Kidney (tissue), 14 donors: ENCODE results near the gene TCF7L2. TPM values are rescaled to one million over a fixed set of nuclear protein-coding genes. Genes with fewer than 3 reads are reported as not detected.

Experiments used
- DNase-seq, 5 donors: peaks; one replicate each; pipeline ENCODE4 v3.0.0-alpha.2; 2013 to 2020
- FAIRE-seq: peaks from 2 replicates; lab custom pipeline; 2012; peaks lifted over from hg19 to GRCh38; lab: Jason Lieb, UNC
- H3K27ac ChIP-seq, 2 donors: one replicate each; pipeline ENCODE4 v1.7.0; 2013; ENCODE audit warnings: low read depth in 2 of 2, low read length in 2 of 2, inconsistent platforms in 1 of 2
- H3K27me3 ChIP-seq: one replicate; pipeline ENCODE4 v1.7.1; 2013; ENCODE audit warnings: low read length, inconsistent platforms; ENCODE audit not compliant: control insufficient read depth, insufficient read depth
- H3K36me3 ChIP-seq, 3 donors: one replicate each; pipeline versions ENCODE4 v1.7.0 to v1.7.1; 2013; ENCODE audit warnings: low read length in 3 of 3, control low read depth in 1 of 3, inconsistent platforms in 1 of 3; ENCODE audit not compliant: insufficient read depth in 3 of 3, control insufficient read depth in 2 of 3
- H3K4me1 ChIP-seq, 3 donors: one replicate each; pipeline versions ENCODE4 v1.7.0 to v1.7.1; 2013; ENCODE audit warnings: low read length in 3 of 3, inconsistent platforms in 1 of 3, low read depth in 1 of 3; ENCODE audit not compliant: control insufficient read depth in 2 of 3, insufficient read depth in 2 of 3
- H3K4me3 ChIP-seq, 3 donors: one replicate each; pipeline versions ENCODE4 v1.7.0 to v1.8.1; 2013; ENCODE audit warnings: low read length in 3 of 3, control low read depth in 1 of 3, inconsistent platforms in 1 of 3
- H3K9ac ChIP-seq, 3 donors: one replicate each; pipeline versions ENCODE4 v1.7.0 to v1.7.1; 2013; ENCODE audit warnings: low read length in 3 of 3, control low read depth in 1 of 3, inconsistent platforms in 1 of 3
- H3K9me3 ChIP-seq, 3 donors: one replicate each; pipeline versions ENCODE4 v1.7.0 to v1.7.1; 2013; ENCODE audit warnings: low read length in 3 of 3, control low read depth in 1 of 3, inconsistent platforms in 1 of 3; ENCODE audit not compliant: control insufficient read depth in 2 of 3, insufficient read depth in 1 of 3
- intact Hi-C: fragments of 100-400 bp; cut with DNase I; formaldehyde crosslinking; loops from one replicate; pipeline ENCODE4 v1.11.1; 2022
- polyA plus RNA-seq: library from polyadenylated mRNA; stranded (reverse); fragments of 350-450 nt; fragmentation: Illumina TruSeq; extraction: RNeasy Lipid Tissue Mini Kit (QIAGEN cat#74804); gene quantifications from one replicate; pipeline ENCODE4 v1.2.3, GENCODE V29; 2014; ENCODE audit warnings: low read depth, low replicate concordance; ENCODE audit not compliant: insufficient read depth
- total RNA-seq: library from RNA; stranded (reverse); fragmentation: NEBNext Ultra II Directional; extraction: Animal tissue kit (Norgen Biotek cat#: 25700); gene quantifications from one replicate; pipeline ENCODE4 v1.2.1, GENCODE V29; 2021
- TF ChIP-seq, protein P1 (sequence below): IDR thresholded peaks from 3 replicates; pipeline ENCODE4 v1.5.1; 2012; ENCODE audit warnings: mild to moderate bottlenecking, moderate library complexity, borderline replicate concordance; ENCODE audit not compliant: insufficient read depth; ENCODE audit errors: extremely low read depth
- donor health status: control.
- donor health status: control.
- donor health status: control.
- donor health status: control.
- donor health status: control.
- donor health status: DM: yes; HTN: yes; CAD: no.
- donor health status: Normal renal cell carcinoma (clear cell type).

TCF7L2 gene
- total and polyA plus RNA-seq, 2 donors from 2014 or later, result 6.5 to 32.4 TPM

DNA sequence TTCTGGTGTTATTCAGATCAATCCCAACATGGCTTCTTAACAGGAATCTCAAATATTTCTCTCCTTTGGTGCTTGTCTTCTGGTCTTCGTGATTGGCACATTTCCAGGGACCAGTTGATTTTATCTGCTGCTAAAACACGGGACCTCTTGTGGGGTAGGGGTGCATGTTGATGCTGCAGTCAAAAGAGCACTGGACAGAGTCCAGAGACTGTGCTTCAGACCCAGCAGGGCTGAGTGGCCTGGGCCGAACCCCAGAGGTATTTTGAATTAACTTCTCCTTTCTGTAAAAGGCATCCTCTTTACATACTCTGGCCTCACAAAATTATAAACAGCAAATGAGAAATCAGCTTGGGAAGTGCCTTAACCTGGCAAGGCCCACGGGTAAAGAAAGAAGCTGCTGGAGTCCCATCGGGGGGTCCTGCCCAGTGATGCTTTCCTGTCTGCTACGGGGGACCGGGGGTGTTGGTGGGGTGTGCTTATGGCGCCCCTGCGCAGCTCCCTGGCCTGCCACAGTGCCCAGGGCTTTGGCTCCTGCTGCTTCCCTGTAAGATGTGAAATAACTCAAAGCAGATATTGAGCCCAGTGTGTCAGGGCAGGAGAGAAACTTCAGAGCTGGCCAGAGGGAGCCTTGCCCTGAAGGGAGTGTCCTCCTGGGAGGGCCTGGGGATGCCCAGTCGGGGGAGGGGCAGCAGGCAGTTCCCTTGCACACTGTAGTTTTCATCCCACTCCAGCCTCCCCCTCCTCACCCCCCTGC lies 230.5 kb downstream of the TCF7L2 start:
- Histone ChIP-seq H3K4me3 (no peak overlapping the region), H3K36me3 (no peaks in the 10 kb centered on the region), H3K4me1 (no peaks in the 10 kb centered on the region), H3K27ac (no peak overlapping the region), H3K9ac (no peak overlapping the region), H3K9me3 (no peaks in the 10 kb centered on the region), H3K27me3 (no peaks in the 10 kb centered on the region)
- TF ChIP-seq, protein P1, sequence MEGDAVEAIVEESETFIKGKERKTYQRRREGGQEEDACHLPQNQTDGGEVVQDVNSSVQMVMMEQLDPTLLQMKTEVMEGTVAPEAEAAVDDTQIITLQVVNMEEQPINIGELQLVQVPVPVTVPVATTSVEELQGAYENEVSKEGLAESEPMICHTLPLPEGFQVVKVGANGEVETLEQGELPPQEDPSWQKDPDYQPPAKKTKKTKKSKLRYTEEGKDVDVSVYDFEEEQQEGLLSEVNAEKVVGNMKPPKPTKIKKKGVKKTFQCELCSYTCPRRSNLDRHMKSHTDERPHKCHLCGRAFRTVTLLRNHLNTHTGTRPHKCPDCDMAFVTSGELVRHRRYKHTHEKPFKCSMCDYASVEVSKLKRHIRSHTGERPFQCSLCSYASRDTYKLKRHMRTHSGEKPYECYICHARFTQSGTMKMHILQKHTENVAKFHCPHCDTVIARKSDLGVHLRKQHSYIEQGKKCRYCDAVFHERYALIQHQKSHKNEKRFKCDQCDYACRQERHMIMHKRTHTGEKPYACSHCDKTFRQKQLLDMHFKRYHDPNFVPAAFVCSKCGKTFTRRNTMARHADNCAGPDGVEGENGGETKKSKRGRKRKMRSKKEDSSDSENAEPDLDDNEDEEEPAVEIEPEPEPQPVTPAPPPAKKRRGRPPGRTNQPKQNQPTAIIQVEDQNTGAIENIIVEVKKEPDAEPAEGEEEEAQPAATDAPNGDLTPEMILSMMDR, result no peak
- DNase-seq (no peak), FAIRE-seq (no peak)
- intact Hi-C loops, result no loop called here

DNA sequence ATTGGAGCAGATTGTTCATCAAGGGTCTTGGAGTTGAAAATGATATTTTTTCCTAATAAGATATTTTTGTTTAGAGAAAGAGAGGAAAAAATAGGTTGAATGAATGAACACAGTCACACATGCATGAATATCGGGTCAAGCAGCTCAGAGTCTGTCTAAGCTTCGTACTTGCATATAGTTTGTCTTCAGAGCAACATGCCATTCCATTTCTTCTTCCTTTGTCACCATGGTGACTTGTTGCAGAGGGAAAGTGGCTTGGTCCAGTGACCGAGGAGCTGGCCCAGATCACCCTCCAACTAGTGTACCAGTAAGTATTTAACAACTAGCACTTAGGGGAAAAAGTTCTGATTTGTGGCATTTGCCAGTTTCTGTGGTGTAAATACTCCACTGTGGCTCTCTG lies 232.1 kb downstream of the TCF7L2 start:
- H3K27ac ChIP-seq, result no peak overlapping the region
- TF ChIP-seq, protein P1, result no peak
- H3K27me3 ChIP-seq, result no peaks in the 10 kb centered on the region
- no peak for FAIRE-seq
- no peak overlapping the region for H3K4me3 ChIP-seq
- H3K9me3 ChIP-seq, result no peaks in the 10 kb centered on the region
- no peak for DNase-seq
- no peaks in the 10 kb centered on the region for H3K36me3 ChIP-seq
- H3K9ac ChIP-seq, result no peak overlapping the region
- H3K4me1 ChIP-seq, result no peaks in the 10 kb centered on the region
- intact Hi-C loops, result no loop called here

DNA sequence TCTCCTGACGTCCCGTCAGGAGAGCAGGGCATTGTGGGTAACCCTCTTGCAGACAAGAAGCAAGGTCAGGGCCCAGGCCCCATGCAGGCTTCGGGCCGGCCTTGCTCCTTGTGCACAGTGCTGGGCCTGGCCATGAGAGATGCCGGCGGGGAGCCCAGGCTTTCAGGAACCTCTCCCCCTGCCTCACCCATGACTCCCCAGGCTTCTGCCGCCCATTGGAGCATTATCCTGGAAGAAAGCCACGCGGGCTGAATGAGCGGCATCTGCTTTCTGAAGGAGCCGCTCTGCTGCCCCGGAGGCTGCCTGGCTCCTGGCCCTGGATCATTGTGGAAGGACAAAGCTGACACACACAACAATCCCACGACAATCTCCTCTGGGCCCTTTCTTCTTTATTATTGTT lies 233.5 kb downstream of the TCF7L2 start:
- no peak for DNase-seq
- TF ChIP-seq, protein P1, result no peak
- H3K4me3 ChIP-seq, result no peak overlapping the region
- no peak overlapping the region for H3K27ac ChIP-seq
- intact Hi-C loops, result no loop called here
- no peaks in the 10 kb centered on the region for H3K27me3 ChIP-seq
- no peaks in the 10 kb centered on the region for H3K36me3 ChIP-seq
- no peaks in the 10 kb centered on the region for H3K4me1 ChIP-seq
- no peak overlapping the region for H3K9ac ChIP-seq
- no peaks in the 10 kb centered on the region for H3K9me3 ChIP-seq
- FAIRE-seq, result no peak
